Fibroblast of pulmonary artery (primary cell): Measurements from ENCODE around the gene HFE.

ENCODE experiments used
- DNase-seq: peaks from one replicate; pipeline ENCODE4 v3.0.0-alpha.2; 2010; ENCODE audit warnings: low read depth
- H3K4me3 ChIP-seq: replicated peaks from 2 replicates; pipeline ENCODE4 v1.5.1; 2011; ENCODE audit warnings: low read depth, mild to moderate bottlenecking, control low read depth, low read length, moderate library complexity
- CTCF ChIP-seq: IDR thresholded peaks from 2 replicates; pipeline ENCODE4 v1.5.1; 2011; ENCODE audit warnings: mild to moderate bottlenecking, control low read depth, low read length, inconsistent platforms; ENCODE audit errors: missing control alignments

The HFE gene

GRCh38 chr6:26104457-26105108, 17.4 kb downstream of the HFE start:
- H3K4me3 ChIP-seq = peak overlapping the region; percentile 61
- TF ChIP-seq CTCF = no peak
- DNase-seq = no peak

GRCh38 chr6:26105109-26105730, 18.0 kb downstream of the HFE start:
- no peak for TF ChIP-seq CTCF
- no peak for DNase-seq
- H3K4me3 ChIP-seq = no peak overlapping the region

DNA sequence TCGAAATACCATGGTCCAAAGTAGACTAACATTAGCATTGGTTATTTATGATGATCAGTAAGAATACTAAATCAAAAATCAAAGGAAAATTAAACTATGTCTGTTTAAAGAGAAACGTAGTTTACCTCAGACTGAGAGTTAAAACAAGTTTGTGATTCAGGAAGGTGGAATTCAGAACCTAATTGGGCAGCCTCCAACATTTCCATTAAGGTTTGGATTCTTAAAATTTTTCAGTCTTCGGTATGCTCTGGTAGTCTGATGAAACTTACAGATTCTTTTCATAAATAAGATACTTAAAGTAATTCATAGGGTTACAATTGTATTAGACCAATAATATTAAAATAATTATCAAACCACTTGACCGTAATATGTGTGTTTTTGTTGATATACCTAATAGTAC, 18.6 kb downstream of the HFE start:
- no peak overlapping the region for H3K4me3 ChIP-seq
- TF ChIP-seq CTCF = no peak
- DNase-seq = no peak

DNA sequence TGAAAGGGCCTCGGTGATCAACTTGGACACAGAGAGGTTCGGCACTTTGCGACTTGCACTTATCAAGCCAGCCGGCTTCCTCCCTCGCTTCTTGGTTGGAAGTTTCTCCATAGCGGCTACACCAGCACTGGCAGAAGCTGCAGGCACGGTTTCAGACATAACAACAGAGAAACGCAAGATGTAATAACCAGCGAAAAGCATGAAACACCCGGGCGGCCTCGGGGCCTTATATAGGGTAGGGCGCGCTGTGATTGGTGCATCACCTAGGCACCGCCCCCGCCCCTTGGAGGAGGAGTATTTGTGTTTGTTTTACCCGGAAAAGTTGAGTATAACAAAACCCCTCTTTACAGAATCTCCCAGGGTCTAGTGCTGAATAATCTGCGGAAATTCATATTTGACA, 20.7 kb downstream of the HFE start:
- TF ChIP-seq CTCF = no peak
- DNase-seq = no peak
- no peak overlapping the region for H3K4me3 ChIP-seq

DNA sequence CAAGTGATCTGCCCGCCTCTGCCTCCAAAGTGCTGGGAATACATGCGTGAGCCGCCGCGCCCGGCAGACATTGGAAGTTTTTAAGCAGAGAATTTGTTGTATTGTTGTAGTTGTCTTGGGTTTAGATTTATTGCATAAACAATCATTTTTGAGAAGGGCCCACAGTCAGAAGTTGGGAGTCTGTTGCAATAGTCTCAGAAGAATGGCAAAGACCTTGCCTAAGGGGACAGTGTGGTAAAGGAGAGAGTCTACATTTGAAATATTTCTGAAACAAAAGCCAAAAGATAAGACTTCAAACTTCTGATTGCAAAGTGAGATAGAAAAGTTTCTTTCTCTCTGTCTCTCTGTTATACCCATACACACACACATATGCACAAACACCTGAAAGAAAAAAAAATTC, 22.5 kb downstream of the HFE start:
- no peak overlapping the region for H3K4me3 ChIP-seq
- TF ChIP-seq CTCF = no peak
- no peak for DNase-seq

- no peak for DNase-seq
- no peak for TF ChIP-seq CTCF
- H3K4me3 ChIP-seq = no peak overlapping the region
Measured at GRCh38 chr6:26113570-26113969, 26.3 kb downstream of the HFE start.

- no peak for TF ChIP-seq CTCF
- DNase-seq = no peak
- no peak overlapping the region for H3K4me3 ChIP-seq
Measured at GRCh38 chr6:26115226-26115625, 28.0 kb downstream of the HFE start.
